Erythroblast (primary cell): ENCODE data around the gene DPP10.

ENCODE experiments used
- GATA1 ChIP-seq: IDR thresholded peaks from 2 replicates; pipeline ENCODE4 v1.6.1; 2011; ENCODE audit warnings: low read depth, mild to moderate bottlenecking, control low read depth, low read length, moderate library complexity
- POLR2A ChIP-seq: IDR thresholded peaks from 2 replicates; pipeline ENCODE4 v1.6.1; 2011; ENCODE audit warnings: mild to moderate bottlenecking, low read length

GRCh38 chr2:114933671-114934241 is 491.3 kb downstream of the DPP10 start:
- TF ChIP-seq POLR2A (no peak), GATA1 (no peak)
